ENCODE results near the gene KRTAP29-1.

DNA sequence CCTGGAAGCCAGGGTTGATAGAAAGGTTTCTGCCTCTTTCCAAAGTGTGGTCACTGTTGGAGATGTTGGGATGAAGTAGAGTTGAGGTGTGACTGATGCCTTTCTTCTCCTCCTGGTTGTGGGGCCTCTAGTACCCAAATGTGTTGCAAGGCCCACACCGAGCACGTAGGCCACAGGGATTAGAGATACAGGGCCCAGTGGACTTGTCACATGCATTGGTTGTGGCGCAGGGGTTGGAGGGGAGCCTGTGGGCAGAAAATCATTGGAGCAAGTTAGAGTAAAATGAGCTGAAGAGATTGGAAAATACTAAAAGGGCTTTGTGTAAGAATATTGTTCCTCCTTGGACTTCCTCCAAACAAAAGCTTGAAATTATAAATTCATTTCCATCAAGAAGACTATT, 43.3 kb upstream of the KRTAP29-1 start:
- TF ChIP-seq, protein P1, sequence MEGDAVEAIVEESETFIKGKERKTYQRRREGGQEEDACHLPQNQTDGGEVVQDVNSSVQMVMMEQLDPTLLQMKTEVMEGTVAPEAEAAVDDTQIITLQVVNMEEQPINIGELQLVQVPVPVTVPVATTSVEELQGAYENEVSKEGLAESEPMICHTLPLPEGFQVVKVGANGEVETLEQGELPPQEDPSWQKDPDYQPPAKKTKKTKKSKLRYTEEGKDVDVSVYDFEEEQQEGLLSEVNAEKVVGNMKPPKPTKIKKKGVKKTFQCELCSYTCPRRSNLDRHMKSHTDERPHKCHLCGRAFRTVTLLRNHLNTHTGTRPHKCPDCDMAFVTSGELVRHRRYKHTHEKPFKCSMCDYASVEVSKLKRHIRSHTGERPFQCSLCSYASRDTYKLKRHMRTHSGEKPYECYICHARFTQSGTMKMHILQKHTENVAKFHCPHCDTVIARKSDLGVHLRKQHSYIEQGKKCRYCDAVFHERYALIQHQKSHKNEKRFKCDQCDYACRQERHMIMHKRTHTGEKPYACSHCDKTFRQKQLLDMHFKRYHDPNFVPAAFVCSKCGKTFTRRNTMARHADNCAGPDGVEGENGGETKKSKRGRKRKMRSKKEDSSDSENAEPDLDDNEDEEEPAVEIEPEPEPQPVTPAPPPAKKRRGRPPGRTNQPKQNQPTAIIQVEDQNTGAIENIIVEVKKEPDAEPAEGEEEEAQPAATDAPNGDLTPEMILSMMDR (conservative IDR thresholded peaks at IDR 0.05; ENCODE audit: low read depth in 2 of 2) = no peak
- TF ChIP-seq POLR2AphosphoS5 (IDR thresholded peaks at IDR 0.05; ENCODE audit: low read depth) = no peak
- TF ChIP-seq, protein P2, sequence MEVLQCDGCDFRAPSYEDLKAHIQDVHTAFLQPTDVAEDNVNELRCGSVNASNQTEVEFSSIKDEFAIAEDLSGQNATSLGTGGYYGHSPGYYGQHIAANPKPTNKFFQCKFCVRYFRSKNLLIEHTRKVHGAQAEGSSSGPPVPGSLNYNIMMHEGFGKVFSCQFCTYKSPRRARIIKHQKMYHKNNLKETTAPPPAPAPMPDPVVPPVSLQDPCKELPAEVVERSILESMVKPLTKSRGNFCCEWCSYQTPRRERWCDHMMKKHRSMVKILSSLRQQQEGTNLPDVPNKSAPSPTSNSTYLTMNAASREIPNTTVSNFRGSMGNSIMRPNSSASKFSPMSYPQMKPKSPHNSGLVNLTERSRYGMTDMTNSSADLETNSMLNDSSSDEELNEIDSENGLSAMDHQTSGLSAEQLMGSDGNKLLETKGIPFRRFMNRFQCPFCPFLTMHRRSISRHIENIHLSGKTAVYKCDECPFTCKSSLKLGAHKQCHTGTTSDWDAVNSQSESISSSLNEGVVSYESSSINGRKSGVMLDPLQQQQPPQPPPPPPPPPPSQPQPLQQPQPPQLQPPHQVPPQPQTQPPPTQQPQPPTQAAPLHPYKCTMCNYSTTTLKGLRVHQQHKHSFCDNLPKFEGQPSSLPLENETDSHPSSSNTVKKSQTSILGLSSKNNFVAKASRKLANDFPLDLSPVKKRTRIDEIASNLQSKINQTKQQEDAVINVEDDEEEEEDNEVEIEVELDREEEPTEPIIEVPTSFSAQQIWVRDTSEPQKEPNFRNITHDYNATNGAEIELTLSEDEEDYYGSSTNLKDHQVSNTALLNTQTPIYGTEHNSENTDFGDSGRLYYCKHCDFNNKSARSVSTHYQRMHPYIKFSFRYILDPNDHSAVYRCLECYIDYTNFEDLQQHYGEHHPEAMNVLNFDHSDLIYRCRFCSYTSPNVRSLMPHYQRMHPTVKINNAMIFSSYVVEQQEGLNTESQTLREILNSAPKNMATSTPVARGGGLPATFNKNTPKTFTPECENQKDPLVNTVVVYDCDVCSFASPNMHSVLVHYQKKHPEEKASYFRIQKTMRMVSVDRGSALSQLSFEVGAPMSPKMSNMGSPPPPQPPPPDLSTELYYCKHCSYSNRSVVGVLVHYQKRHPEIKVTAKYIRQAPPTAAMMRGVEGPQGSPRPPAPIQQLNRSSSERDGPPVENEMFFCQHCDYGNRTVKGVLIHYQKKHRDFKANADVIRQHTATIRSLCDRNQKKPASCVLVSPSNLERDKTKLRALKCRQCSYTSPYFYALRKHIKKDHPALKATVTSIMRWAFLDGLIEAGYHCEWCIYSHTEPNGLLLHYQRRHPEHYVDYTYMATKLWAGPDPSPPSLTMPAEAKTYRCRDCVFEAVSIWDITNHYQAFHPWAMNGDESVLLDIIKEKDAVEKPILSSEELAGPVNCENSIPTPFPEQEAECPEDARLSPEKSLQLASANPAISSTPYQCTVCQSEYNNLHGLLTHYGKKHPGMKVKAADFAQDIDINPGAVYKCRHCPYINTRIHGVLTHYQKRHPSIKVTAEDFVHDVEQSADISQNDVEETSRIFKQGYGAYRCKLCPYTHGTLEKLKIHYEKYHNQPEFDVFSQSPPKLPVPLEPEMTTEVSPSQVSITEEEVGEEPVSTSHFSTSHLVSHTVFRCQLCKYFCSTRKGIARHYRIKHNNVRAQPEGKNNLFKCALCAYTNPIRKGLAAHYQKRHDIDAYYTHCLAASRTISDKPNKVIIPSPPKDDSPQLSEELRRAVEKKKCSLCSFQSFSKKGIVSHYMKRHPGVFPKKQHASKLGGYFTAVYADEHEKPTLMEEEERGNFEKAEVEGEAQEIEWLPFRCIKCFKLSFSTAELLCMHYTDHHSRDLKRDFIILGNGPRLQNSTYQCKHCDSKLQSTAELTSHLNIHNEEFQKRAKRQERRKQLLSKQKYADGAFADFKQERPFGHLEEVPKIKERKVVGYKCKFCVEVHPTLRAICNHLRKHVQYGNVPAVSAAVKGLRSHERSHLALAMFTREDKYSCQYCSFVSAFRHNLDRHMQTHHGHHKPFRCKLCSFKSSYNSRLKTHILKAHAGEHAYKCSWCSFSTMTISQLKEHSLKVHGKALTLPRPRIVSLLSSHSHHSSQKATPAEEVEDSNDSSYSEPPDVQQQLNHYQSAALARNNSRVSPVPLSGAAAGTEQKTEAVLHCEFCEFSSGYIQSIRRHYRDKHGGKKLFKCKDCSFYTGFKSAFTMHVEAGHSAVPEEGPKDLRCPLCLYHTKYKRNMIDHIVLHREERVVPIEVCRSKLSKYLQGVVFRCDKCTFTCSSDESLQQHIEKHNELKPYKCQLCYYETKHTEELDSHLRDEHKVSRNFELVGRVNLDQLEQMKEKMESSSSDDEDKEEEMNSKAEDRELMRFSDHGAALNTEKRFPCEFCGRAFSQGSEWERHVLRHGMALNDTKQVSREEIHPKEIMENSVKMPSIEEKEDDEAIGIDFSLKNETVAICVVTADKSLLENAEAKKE (CRISPR knock-in tag; IDR thresholded peaks at IDR 0.05) = no peak
- no peak for TF ChIP-seq EZH2phosphoT487 (IDR thresholded peaks at IDR 0.05; ENCODE audit: unreplicated experiment)
- TF ChIP-seq, protein P3, sequence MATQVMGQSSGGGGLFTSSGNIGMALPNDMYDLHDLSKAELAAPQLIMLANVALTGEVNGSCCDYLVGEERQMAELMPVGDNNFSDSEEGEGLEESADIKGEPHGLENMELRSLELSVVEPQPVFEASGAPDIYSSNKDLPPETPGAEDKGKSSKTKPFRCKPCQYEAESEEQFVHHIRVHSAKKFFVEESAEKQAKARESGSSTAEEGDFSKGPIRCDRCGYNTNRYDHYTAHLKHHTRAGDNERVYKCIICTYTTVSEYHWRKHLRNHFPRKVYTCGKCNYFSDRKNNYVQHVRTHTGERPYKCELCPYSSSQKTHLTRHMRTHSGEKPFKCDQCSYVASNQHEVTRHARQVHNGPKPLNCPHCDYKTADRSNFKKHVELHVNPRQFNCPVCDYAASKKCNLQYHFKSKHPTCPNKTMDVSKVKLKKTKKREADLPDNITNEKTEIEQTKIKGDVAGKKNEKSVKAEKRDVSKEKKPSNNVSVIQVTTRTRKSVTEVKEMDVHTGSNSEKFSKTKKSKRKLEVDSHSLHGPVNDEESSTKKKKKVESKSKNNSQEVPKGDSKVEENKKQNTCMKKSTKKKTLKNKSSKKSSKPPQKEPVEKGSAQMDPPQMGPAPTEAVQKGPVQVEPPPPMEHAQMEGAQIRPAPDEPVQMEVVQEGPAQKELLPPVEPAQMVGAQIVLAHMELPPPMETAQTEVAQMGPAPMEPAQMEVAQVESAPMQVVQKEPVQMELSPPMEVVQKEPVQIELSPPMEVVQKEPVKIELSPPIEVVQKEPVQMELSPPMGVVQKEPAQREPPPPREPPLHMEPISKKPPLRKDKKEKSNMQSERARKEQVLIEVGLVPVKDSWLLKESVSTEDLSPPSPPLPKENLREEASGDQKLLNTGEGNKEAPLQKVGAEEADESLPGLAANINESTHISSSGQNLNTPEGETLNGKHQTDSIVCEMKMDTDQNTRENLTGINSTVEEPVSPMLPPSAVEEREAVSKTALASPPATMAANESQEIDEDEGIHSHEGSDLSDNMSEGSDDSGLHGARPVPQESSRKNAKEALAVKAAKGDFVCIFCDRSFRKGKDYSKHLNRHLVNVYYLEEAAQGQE (IDR thresholded peaks at IDR 0.05; ENCODE audit: unreplicated experiment) = no peak
- TF ChIP-seq STAT1 (IDR thresholded peaks at IDR 0.05; ENCODE audit: unreplicated experiment) = no peak
- no peak for TF ChIP-seq EZH2 (IDR thresholded peaks at IDR 0.05; ENCODE audit: low read depth, unreplicated experiment)
- TF ChIP-seq ZNF331 (CRISPR knock-in tag; IDR thresholded peaks at IDR 0.05; ENCODE audit: low read depth) = no peak
- no peak for TF ChIP-seq JUNB (IDR thresholded peaks at IDR 0.05; ENCODE audit: unreplicated experiment)
- TF ChIP-seq, protein P4, sequence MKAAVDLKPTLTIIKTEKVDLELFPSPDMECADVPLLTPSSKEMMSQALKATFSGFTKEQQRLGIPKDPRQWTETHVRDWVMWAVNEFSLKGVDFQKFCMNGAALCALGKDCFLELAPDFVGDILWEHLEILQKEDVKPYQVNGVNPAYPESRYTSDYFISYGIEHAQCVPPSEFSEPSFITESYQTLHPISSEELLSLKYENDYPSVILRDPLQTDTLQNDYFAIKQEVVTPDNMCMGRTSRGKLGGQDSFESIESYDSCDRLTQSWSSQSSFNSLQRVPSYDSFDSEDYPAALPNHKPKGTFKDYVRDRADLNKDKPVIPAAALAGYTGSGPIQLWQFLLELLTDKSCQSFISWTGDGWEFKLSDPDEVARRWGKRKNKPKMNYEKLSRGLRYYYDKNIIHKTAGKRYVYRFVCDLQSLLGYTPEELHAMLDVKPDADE (IDR thresholded peaks at IDR 0.05) = no peak
- no peak for TF ChIP-seq ZNF114 (CRISPR knock-in tag; IDR thresholded peaks at IDR 0.05)
- TF ChIP-seq CREB1 (CRISPR knock-in tag; IDR thresholded peaks at IDR 0.05; ENCODE audit: low read depth) = no peak
